HCT116 (cell line): Measurements from ENCODE around the gene MTF2. TPM values are rescaled to one million over a fixed set of nuclear protein-coding genes. Genes with fewer than 3 reads are reported as not detected.

ENCODE experiments used
- ATAC-seq: fragments of 200-7000 bp; cut with Tn5 transposase; 2 replicates; pipeline ENCODE4 v1.9.1; 2020; ENCODE audit warnings: mild to moderate bottlenecking, moderate library complexity
- BruUV-seq: library from RNA; stranded (reverse); fragments of 400-500 nt; replicated peaks from 2 replicates; lab custom pipeline; 2021; lab: Mats Ljungman, UMichigan
- CTCF ChIA-PET: fragments of 300-600 bp; sonication (Branson Sonifier 250); formaldehyde crosslinking; loops from one replicate; lab custom pipeline; 2021; ENCODE audit warnings: antibody characterized with exemption; lab: Charles Lee
- POLR2A ChIA-PET: fragments of 300-600, 350-600 bp; sonication (Branson Sonifier 250); formaldehyde crosslinking; loops from one replicate; lab custom pipeline; 2021; ENCODE audit warnings: antibody characterized with exemption; lab: Charles Lee
- RAD21 ChIA-PET, 2 experiments: fragments of 300-600 bp; sonication (Branson Sonifier 250); formaldehyde crosslinking; loops; one replicate each; lab custom pipeline; 2023; ENCODE audit warnings: low total read pairs in 2 of 2; ENCODE audit not compliant: uncharacterized antibody in 2 of 2, unreplicated experiment in 2 of 2, low non-redundant PET in 1 of 2; lab: Charles Lee
- DNase-seq: peaks from one replicate; pipeline ENCODE4 v3.0.0-alpha.2; 2010; ENCODE audit warnings: low read depth, low spot score
- H2AFZ ChIP-seq: fragments of 200-600 bp; shearing (Covaris generic), sonication (generic); 2 replicates; pipeline ENCODE4 v1.6.1; 2017; ENCODE audit warnings: low read depth, mixed run types, mixed read lengths, antibody characterized with exemption, low read length; ENCODE audit not compliant: poor library complexity, severe bottlenecking
- H3K27ac ChIP-seq: 2 replicates; pipeline ENCODE4 v1.5.1; 2012; ENCODE audit warnings: low read depth, low read length
- H3K27me3 ChIP-seq: fragments of 200-600 bp; sonication (generic); 2 replicates; pipeline ENCODE4 v1.6.1; 2016; ENCODE audit warnings: mixed run types, low read length, mixed read lengths; ENCODE audit not compliant: insufficient read depth
- H3K36me3 ChIP-seq, 2 experiments: fragments of 200-500 bp in 1 of 2; fragments of 200-600 bp in 1 of 2; sonication (Bioruptor generic) in 1 of 2; sonication (generic) in 1 of 2; 2 replicates each; pipeline versions ENCODE4 v1.5.1 to v1.6.1; 2014 to 2016; ENCODE audit warnings: low read length in 2 of 2, inconsistent platforms in 1 of 2, mixed read lengths in 1 of 2, mixed run types in 1 of 2; ENCODE audit not compliant: insufficient read depth in 2 of 2, control insufficient read depth in 1 of 2
- H3K4me1 ChIP-seq, 2 experiments: fragments of 200-600 bp in 1 of 2; sonication (generic) in 1 of 2; 2 replicates each; pipeline versions ENCODE4 v1.5.1 to v1.6.1; 2012 to 2017; ENCODE audit warnings: low read length in 2 of 2, inconsistent platforms in 1 of 2, mild to moderate bottlenecking in 1 of 2, mixed read lengths in 1 of 2, mixed run types in 1 of 2, moderate library complexity in 1 of 2; ENCODE audit not compliant: insufficient read depth in 2 of 2, control insufficient read depth in 1 of 2
- H3K4me2 ChIP-seq: fragments of 200-600 bp; sonication (generic); 2 replicates; pipeline ENCODE4 v1.6.1; 2017; ENCODE audit warnings: mixed run types, low read length, mixed read lengths
- H3K4me3 ChIP-seq, 2 experiments: fragments of 200-600 bp in 1 of 2; sonication (generic) in 1 of 2; replicated peaks in 1 of 2; 2 replicates each; pipeline ENCODE4 v1.5.1; 2011 to 2016; ENCODE audit warnings: low read length in 2 of 2, control low read depth in 1 of 2, low read depth in 1 of 2, mild to moderate bottlenecking in 1 of 2, mixed read lengths in 1 of 2, mixed run types in 1 of 2
- H3K79me2 ChIP-seq: fragments of 200-600 bp; sonication (generic); 2 replicates; pipeline ENCODE4 v1.6.1; 2017; ENCODE audit warnings: mild to moderate bottlenecking, mixed run types, low read length, moderate library complexity, mixed read lengths; ENCODE audit not compliant: insufficient read depth
- H3K9ac ChIP-seq: fragments of 200-600 bp; sonication (generic); 2 replicates; pipeline ENCODE4 v1.6.1; 2016; ENCODE audit warnings: low read length, mixed read lengths
- H3K9me2 ChIP-seq: fragments of 200-600 bp; sonication (generic), shearing (Covaris generic); 2 replicates; pipeline ENCODE4 v1.6.1; 2017; ENCODE audit warnings: mixed run types, mild to moderate bottlenecking, moderate library complexity; ENCODE audit not compliant: insufficient read depth
- H3K9me3 ChIP-seq, 2 experiments: fragments of 200-500 bp in 1 of 2; fragments of 200-600 bp in 1 of 2; sonication (Bioruptor generic) in 1 of 2; sonication (generic) in 1 of 2; 2 replicates each; pipeline ENCODE4 v1.6.1; 2014 to 2017; ENCODE audit warnings: low read length in 2 of 2, mixed read lengths in 2 of 2, inconsistent platforms in 1 of 2, low read depth in 1 of 2, mild to moderate bottlenecking in 1 of 2, mixed run types in 1 of 2, moderate library complexity in 1 of 2; ENCODE audit not compliant: control insufficient read depth in 1 of 2, insufficient read depth in 1 of 2
- H4K20me1 ChIP-seq: fragments of 200-600 bp; sonication (generic), shearing (Covaris generic); 2 replicates; pipeline ENCODE4 v1.6.1; 2017; ENCODE audit warnings: mixed run types, mild to moderate bottlenecking, moderate library complexity; ENCODE audit not compliant: insufficient read depth
- ATF3 ChIP-seq: IDR thresholded peaks from 2 replicates; pipeline ENCODE4 v1.6.1; 2012
- CBX3 ChIP-seq: IDR thresholded peaks from 2 replicates; pipeline ENCODE4 v1.6.1; 2012; ENCODE audit warnings: low read depth
- ELF1 ChIP-seq: IDR thresholded peaks from 2 replicates; pipeline ENCODE4 v1.6.1; 2012; ENCODE audit warnings: low read depth, borderline replicate concordance
- MAX ChIP-seq: IDR thresholded peaks from 2 replicates; pipeline ENCODE4 v1.6.1; 2012
- REST ChIP-seq: IDR thresholded peaks from 2 replicates; pipeline ENCODE4 v1.6.1; 2012; ENCODE audit warnings: low read depth
- SRF ChIP-seq: IDR thresholded peaks from 2 replicates; pipeline ENCODE4 v1.6.1; 2012; ENCODE audit warnings: low read depth
- TCF7L2 ChIP-seq: IDR thresholded peaks from 2 replicates; pipeline ENCODE4 v1.7.0; 2011; ENCODE audit warnings: borderline replicate concordance, inconsistent platforms; ENCODE audit not compliant: insufficient read depth, insufficient read length; ENCODE audit errors: extremely low read depth
- YY1 ChIP-seq: IDR thresholded peaks from 2 replicates; pipeline ENCODE4 v1.6.1; 2011; ENCODE audit warnings: low read length, low read depth, moderate library complexity, mild to moderate bottlenecking; ENCODE audit not compliant: insufficient replicate concordance; ENCODE audit errors: extremely low read depth
- ZBTB33 ChIP-seq: IDR thresholded peaks from 2 replicates; pipeline ENCODE4 v1.6.1; 2011; ENCODE audit warnings: mild to moderate bottlenecking, low read length, moderate library complexity; ENCODE audit not compliant: insufficient replicate concordance; ENCODE audit errors: extremely low read depth
- intact Hi-C: fragments of 100-400 bp; cut with micrococcal nuclease; formaldehyde crosslinking; loops from 2 replicates; pipeline ENCODE4 v1.10.0; 2022
- total RNA-seq: library from RNA; stranded (reverse); gene quantifications from one replicate; pipeline ENCODE4 v1.2.1, GENCODE V29; 2021; ENCODE audit not compliant: unreplicated experiment

The MTF2 gene
- total RNA-seq, 1 experiment from 2014 or later, result 45.5 TPM

GRCh38 chr1:93108335-93108734 lies 29.3 kb downstream of the MTF2 start:
- no TSS peak for BruUV-seq
- intact Hi-C loops, result no loop called here
- Histone ChIP-seq H3K4me1 (no peaks in the 10 kb centered on the region), H3K79me2 (peaks cover 98% of the 10 kb centered on the region), H3K9me2 (no peaks in the 10 kb centered on the region), H3K9ac (no peak overlapping the region), H3K4me2 (no peak overlapping the region), H3K36me3 (peaks cover 4 to 20% of the 10 kb centered on the region in 2 experiments; a peak in 3 of 4 replicates), H3K4me3 (no peak overlapping the region), H3K9me3 (peaks cover 8 to 11% of the 10 kb centered on the region in 2 experiments; a peak in 3 of 4 replicates), H3K27me3 (no peaks in the 10 kb centered on the region), H3K27ac (no peak overlapping the region)
- RAD21 ChIA-PET, result no interaction called here
- CTCF ChIA-PET, result no interaction called here
- ATAC-seq, result no peak
- POLR2A ChIA-PET, result no interaction called here
- DNase-seq, result no peak
- TF ChIP-seq ATF3 (no peak), ELF1 (no peak), SRF (no peak), MAX (no peak), ZBTB33 (no peak), CBX3 (no peak), REST (no peak), TCF7L2 (no peak), YY1 (no peak)
- TF ChIP-seq, all 23 proteins: peak for 0
- H4K20me1 ChIP-seq, result peaks cover 23% of the 10 kb centered on the region; the same call in 1 of the 2 replicates
- H2AFZ ChIP-seq, result no peak overlapping the region
